HEK293 (cell line): ENCODE measurements around the gene HASPIN.

Experiments
- CTCF ChIA-PET: fragments of 350-600 bp; formaldehyde crosslinking; extraction: SDS; loops from one replicate; lab custom pipeline; 2021; ENCODE audit warnings: antibody characterized with exemption; lab: Yijun Ruan, JAX
- POLR2A ChIA-PET: fragments of 300-600 bp; formaldehyde crosslinking; extraction: SDS; loops from one replicate; lab custom pipeline; 2020; ENCODE audit warnings: antibody characterized with exemption, inconsistent platforms; lab: Yijun Ruan, JAX
- H3K27ac ChIP-seq: fragments of 200-500 bp; sonication (Bioruptor generic); 2 replicates; pipeline ENCODE4 v1.5.1; 2014; ENCODE audit warnings: low read depth, low read length, control low read depth, inconsistent platforms; ENCODE audit errors: extremely low read depth
- H3K36me3 ChIP-seq, 2 experiments: fragments of 200-500 bp in 1 of 2; sonication (Bioruptor generic) in 1 of 2; 1 replicate in 1 of 2; 2 replicates in 1 of 2; pipeline ENCODE4 v1.5.1; 2014 to 2017; ENCODE audit warnings: inconsistent platforms in 2 of 2, low read length in 2 of 2; ENCODE audit not compliant: control insufficient read depth in 2 of 2, insufficient read depth in 1 of 2
- H3K4me1 ChIP-seq: fragments of 200-500 bp; sonication (Bioruptor generic); 2 replicates; pipeline ENCODE4 v1.5.1; 2014; ENCODE audit warnings: mild to moderate bottlenecking, low read length, inconsistent platforms; ENCODE audit not compliant: control insufficient read depth, insufficient read depth
- H3K4me3 ChIP-seq: 2 replicates; pipeline ENCODE4 v1.5.1; 2011; ENCODE audit warnings: low read depth, mild to moderate bottlenecking, control low read depth, low read length, moderate library complexity
- H3K9me3 ChIP-seq: fragments of 200-500 bp; sonication (Bioruptor generic); 2 replicates; pipeline ENCODE4 v1.5.1; 2014; ENCODE audit warnings: low read depth, low read length, inconsistent platforms; ENCODE audit not compliant: control insufficient read depth, insufficient read depth
- EGR2 ChIP-seq: fragments of 450-650 bp; formaldehyde crosslinking; IDR thresholded peaks from 2 replicates; pipeline ENCODE4 v1.5.1; 2016; ENCODE audit warnings: low read depth, missing biosample characterization, missing genetic modification characterization
- ZBTB1 ChIP-seq: fragments of 450-650 bp; formaldehyde crosslinking; IDR thresholded peaks from 2 replicates; pipeline ENCODE4 v1.5.1; 2016; ENCODE audit warnings: missing biosample characterization, missing genetic modification characterization
- ZFHX2 ChIP-seq: fragments of 450-650 bp; formaldehyde crosslinking; conservative IDR thresholded peaks from 2 replicates; pipeline ENCODE4 v1.5.1; 2016; ENCODE audit warnings: missing biosample characterization, missing genetic modification characterization
- ZIC2 ChIP-seq: fragments of 450-650 bp; formaldehyde crosslinking; IDR thresholded peaks from 2 replicates; pipeline ENCODE4 v1.5.1; 2016; ENCODE audit warnings: missing biosample characterization, missing genetic modification characterization
- ZNF16 ChIP-seq: fragments of 450-650 bp; formaldehyde crosslinking; IDR thresholded peaks from 2 replicates; pipeline ENCODE4 v1.5.1; 2016; ENCODE audit warnings: low read depth, missing biosample characterization, missing genetic modification characterization
- ZNF211 ChIP-seq: fragments of 450-650 bp; formaldehyde crosslinking; IDR thresholded peaks from 2 replicates; pipeline ENCODE4 v1.5.1; 2016; ENCODE audit warnings: low read depth, missing biosample characterization, missing genetic modification characterization
- ZNF239 ChIP-seq: fragments of 450-650 bp; formaldehyde crosslinking; IDR thresholded peaks from 2 replicates; pipeline ENCODE4 v1.5.1; 2016; ENCODE audit warnings: missing biosample characterization, missing genetic modification characterization
- ZNF335 ChIP-seq: fragments of 450-650 bp; formaldehyde crosslinking; conservative IDR thresholded peaks from 2 replicates; pipeline ENCODE4 v1.5.1; 2016; ENCODE audit warnings: missing biosample characterization, missing genetic modification characterization
- ZNF423 ChIP-seq: fragments of 450-650 bp; formaldehyde crosslinking; IDR thresholded peaks from 2 replicates; pipeline ENCODE4 v1.5.1; 2016; ENCODE audit warnings: missing biosample characterization, missing genetic modification characterization
- ZNF426 ChIP-seq: fragments of 450-650 bp; formaldehyde crosslinking; IDR thresholded peaks from 2 replicates; pipeline ENCODE4 v1.5.1; 2017; ENCODE audit warnings: missing biosample characterization, missing genetic modification characterization, mild to moderate bottlenecking, inconsistent platforms, moderate library complexity
- ZNF513 ChIP-seq: fragments of 450-650 bp; IDR thresholded peaks from 2 replicates; pipeline ENCODE4 v1.5.1; 2018; ENCODE audit warnings: missing biosample characterization, missing genetic modification characterization
- TF ChIP-seq, protein P1 (sequence below): fragments of 450-650 bp; formaldehyde crosslinking; IDR thresholded peaks from 2 replicates; pipeline ENCODE4 v1.5.1; 2016; ENCODE audit warnings: missing biosample characterization, missing genetic modification characterization
- TF ChIP-seq, protein P2 (sequence below): fragments of 450-650 bp; formaldehyde crosslinking; IDR thresholded peaks from 2 replicates; pipeline ENCODE4 v1.5.1; 2017; ENCODE audit warnings: missing biosample characterization, missing genetic modification characterization
- TF ChIP-seq, protein P3 (sequence below): fragments of 450-650 bp; formaldehyde crosslinking; IDR thresholded peaks from 2 replicates; pipeline ENCODE4 v1.5.1; 2016; ENCODE audit warnings: missing biosample characterization, missing genetic modification characterization

The HASPIN gene

GRCh38 chr17:3738562-3739295 lies 15.0 kb downstream of the HASPIN start:
- Histone ChIP-seq H3K4me3 (no peak overlapping the region), H3K27ac (no peak overlapping the region)
- POLR2A ChIA-PET, result interaction anchor here (0.6 to 1.7 kb wide), 10 partner anchors 16 to 616 kb away, joined by 3 to 11 read pairs (median 4); partner anchors contain the start of genes CTNS, HASPIN, NCBP3 and SHPK

GRCh38 chr17:3739422-3740124 lies 15.9 kb downstream of the HASPIN start:
- CTCF ChIA-PET, result interaction anchor here (0.6 to 9.6 kb wide), 11 partner anchors 11 to 1921 kb away, joined by 3 to 172 read pairs (median 23); partner anchors contain the start of genes HASPIN and NCBP3
- no peaks in the 10 kb centered on the region for H3K9me3 ChIP-seq
- peak; percentile 41; the same call in 1 of the 2 replicates for TF ChIP-seq ZNF335
- TF ChIP-seq, protein P1, sequence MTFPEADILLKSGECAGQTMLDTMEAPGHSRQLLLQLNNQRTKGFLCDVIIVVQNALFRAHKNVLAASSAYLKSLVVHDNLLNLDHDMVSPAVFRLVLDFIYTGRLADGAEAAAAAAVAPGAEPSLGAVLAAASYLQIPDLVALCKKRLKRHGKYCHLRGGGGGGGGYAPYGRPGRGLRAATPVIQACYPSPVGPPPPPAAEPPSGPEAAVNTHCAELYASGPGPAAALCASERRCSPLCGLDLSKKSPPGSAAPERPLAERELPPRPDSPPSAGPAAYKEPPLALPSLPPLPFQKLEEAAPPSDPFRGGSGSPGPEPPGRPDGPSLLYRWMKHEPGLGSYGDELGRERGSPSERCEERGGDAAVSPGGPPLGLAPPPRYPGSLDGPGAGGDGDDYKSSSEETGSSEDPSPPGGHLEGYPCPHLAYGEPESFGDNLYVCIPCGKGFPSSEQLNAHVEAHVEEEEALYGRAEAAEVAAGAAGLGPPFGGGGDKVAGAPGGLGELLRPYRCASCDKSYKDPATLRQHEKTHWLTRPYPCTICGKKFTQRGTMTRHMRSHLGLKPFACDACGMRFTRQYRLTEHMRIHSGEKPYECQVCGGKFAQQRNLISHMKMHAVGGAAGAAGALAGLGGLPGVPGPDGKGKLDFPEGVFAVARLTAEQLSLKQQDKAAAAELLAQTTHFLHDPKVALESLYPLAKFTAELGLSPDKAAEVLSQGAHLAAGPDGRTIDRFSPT (tag by site-specific recombination), result no peak
- no peak for TF ChIP-seq ZNF211 (tag by site-specific recombination)
- POLR2A ChIA-PET, result interaction anchor here (0.6 to 0.7 kb wide), 5 partner anchors 20 to 615 kb away, joined by 3 to 5 read pairs (median 4); no protein-coding TSS in a partner anchor
- H3K4me3 ChIP-seq, result no peak overlapping the region
- H3K27ac ChIP-seq, result no peak overlapping the region
- H3K4me1 ChIP-seq, result no peaks in the 10 kb centered on the region
- no peaks in the 10 kb centered on the region for H3K36me3 ChIP-seq

More at GRCh38 chr17:3738562-3739295, 15.0 kb downstream of the HASPIN start:
- H3K9me3 ChIP-seq, result no peaks in the 10 kb centered on the region
- no peak for TF ChIP-seq ZNF16 (tag by site-specific recombination)
- TF ChIP-seq ZFHX2 (tag by site-specific recombination), result peak; percentile 83
- TF ChIP-seq, protein P2, sequence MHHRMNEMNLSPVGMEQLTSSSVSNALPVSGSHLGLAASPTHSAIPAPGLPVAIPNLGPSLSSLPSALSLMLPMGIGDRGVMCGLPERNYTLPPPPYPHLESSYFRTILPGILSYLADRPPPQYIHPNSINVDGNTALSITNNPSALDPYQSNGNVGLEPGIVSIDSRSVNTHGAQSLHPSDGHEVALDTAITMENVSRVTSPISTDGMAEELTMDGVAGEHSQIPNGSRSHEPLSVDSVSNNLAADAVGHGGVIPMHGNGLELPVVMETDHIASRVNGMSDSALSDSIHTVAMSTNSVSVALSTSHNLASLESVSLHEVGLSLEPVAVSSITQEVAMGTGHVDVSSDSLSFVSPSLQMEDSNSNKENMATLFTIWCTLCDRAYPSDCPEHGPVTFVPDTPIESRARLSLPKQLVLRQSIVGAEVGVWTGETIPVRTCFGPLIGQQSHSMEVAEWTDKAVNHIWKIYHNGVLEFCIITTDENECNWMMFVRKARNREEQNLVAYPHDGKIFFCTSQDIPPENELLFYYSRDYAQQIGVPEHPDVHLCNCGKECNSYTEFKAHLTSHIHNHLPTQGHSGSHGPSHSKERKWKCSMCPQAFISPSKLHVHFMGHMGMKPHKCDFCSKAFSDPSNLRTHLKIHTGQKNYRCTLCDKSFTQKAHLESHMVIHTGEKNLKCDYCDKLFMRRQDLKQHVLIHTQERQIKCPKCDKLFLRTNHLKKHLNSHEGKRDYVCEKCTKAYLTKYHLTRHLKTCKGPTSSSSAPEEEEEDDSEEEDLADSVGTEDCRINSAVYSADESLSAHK (tag by site-specific recombination), result no peak
- no peak for TF ChIP-seq ZIC2 (tag by site-specific recombination)
- TF ChIP-seq ZNF423 (tag by site-specific recombination), result no peak
- no peak for TF ChIP-seq ZNF426 (tag by site-specific recombination)
- TF ChIP-seq ZNF239 (tag by site-specific recombination), result no peak
- TF ChIP-seq, protein P3, sequence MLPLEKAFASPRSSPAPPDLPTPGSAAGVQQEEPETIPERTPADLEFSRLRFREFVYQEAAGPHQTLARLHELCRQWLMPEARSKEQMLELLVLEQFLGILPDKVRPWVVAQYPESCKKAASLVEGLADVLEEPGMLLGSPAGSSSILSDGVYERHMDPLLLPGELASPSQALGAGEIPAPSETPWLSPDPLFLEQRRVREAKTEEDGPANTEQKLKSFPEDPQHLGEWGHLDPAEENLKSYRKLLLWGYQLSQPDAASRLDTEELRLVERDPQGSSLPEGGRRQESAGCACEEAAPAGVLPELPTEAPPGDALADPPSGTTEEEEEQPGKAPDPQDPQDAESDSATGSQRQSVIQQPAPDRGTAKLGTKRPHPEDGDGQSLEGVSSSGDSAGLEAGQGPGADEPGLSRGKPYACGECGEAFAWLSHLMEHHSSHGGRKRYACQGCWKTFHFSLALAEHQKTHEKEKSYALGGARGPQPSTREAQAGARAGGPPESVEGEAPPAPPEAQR, result no peak
- peak; percentile 71 for TF ChIP-seq EGR2
- no peak for TF ChIP-seq ZBTB1 (tag by site-specific recombination)
- TF ChIP-seq ZNF513 (tag by site-specific recombination), result no peak
- TF ChIP-seq, all 188 proteins: peak for 2
- Histone ChIP-seq H3K4me1 (no peaks in the 10 kb centered on the region), H3K36me3 (no peaks in the 10 kb centered on the region)
- CTCF ChIA-PET, result interaction anchor here (0.6 to 9.6 kb wide), 30 partner anchors 12 to 1921 kb away, joined by 3 to 172 read pairs (median 10); partner anchors contain the start of genes HASPIN, NCBP3 and P2RX1
